ENCODE results near the gene DVL3.

GRCh38 chr3:184192889-184193288, 37.7 kb downstream of the DVL3 start:
- no peak for TF ChIP-seq CTCF (IDR thresholded peaks at IDR 0.05; ENCODE audit: low read depth, low read length, poor library complexity, severe bottlenecking)
- TF ChIP-seq EZH2phosphoT487 (IDR thresholded peaks at IDR 0.05; ENCODE audit: borderline replicate concordance, low read length) = no peak
